ENCODE results near the gene CD200R1L. TPM values are rescaled to one million over a fixed set of nuclear protein-coding genes. Genes with fewer than 3 reads are reported as not detected.
"Not testable (repeated sequence)": the region's sequence is repeated elsewhere in the genome, so short reads cannot be mapped to it uniquely, and the experiment has no call there.

The CD200R1L gene
- total RNA-seq, 1 experiment from 2014 or later = not detected

GRCh38 chr3:112855883-112856282, 9.2 kb upstream of the CD200R1L start:
- ATAC-seq (no peak), DNase-seq (ENCODE audit: low spot score) (no peak)
- POLR2A ChIA-PET = no interaction called here
- CTCF ChIA-PET = no interaction called here
- H3K4me3 Mint-ChIP-seq = no peak overlapping the region
- no peaks in the 10 kb centered on the region for H3K27me3 Mint-ChIP-seq (ENCODE audit: low read depth)
- H3K36me3 Mint-ChIP-seq = peaks cover 31% of the 10 kb centered on the region
- TF ChIP-seq HMGA2 (CRISPR knock-in tag; IDR thresholded peaks at IDR 0.05) = no peak
- no peak for TF ChIP-seq AFF4 (CRISPR knock-in tag; IDR thresholded peaks at IDR 0.05; ENCODE audit: borderline replicate concordance)
- H3K9me3 Mint-ChIP-seq = peaks cover 79% of the 10 kb centered on the region
- no peaks in the 10 kb centered on the region for H3K4me1 Mint-ChIP-seq
- H3K27ac Mint-ChIP-seq = no peak overlapping the region

- H3K27ac Mint-ChIP-seq; H3K4me1 Mint-ChIP-seq; H3K4me3 Mint-ChIP-seq; POLR2A ChIA-PET; DNase-seq (ENCODE audit: low spot score); CTCF ChIA-PET; ATAC-seq; H3K27me3 Mint-ChIP-seq (ENCODE audit: low read depth): not testable (repeated sequence)
- peaks cover 31% of the 10 kb centered on the region for H3K36me3 Mint-ChIP-seq
- H3K9me3 Mint-ChIP-seq = peaks cover 83% of the 10 kb centered on the region
Measured at GRCh38 chr3:112855074-112855473, 8.4 kb upstream of the CD200R1L start.

- ChIA-PET POLR2A (no interaction called here), CTCF (interaction anchor here (1.3 kb wide), 1 partner anchor 113 kb away, joined by 4 read pairs; no protein-coding TSS in a partner anchor)
- TF ChIP-seq ATF3 (CRISPR knock-in tag; conservative IDR thresholded peaks at IDR 0.05) (no peak), USF2 (CRISPR knock-in tag; IDR thresholded peaks at IDR 0.05) (no peak), GABPB1 (CRISPR knock-in tag; IDR thresholded peaks at IDR 0.05) (no peak), FOXJ3 (CRISPR knock-in tag; IDR thresholded peaks at IDR 0.05; ENCODE audit: borderline replicate concordance) (no peak), ZNF121 (CRISPR knock-in tag; IDR thresholded peaks at IDR 0.05) (no peak), EMX1 (CRISPR knock-in tag; IDR thresholded peaks at IDR 0.05) (no peak), ZNF219 (CRISPR knock-in tag; IDR thresholded peaks at IDR 0.05; ENCODE audit: borderline replicate concordance) (no peak), ATF6 (CRISPR knock-in tag; IDR thresholded peaks at IDR 0.05) (no peak), CTCF (IDR thresholded peaks at IDR 0.05) (no peak), NR2C2 (CRISPR knock-in tag; IDR thresholded peaks at IDR 0.05) (no peak), TP53 (CRISPR knock-in tag; IDR thresholded peaks at IDR 0.05) (no peak), KAT7 (CRISPR knock-in tag; IDR thresholded peaks at IDR 0.05; ENCODE audit: borderline replicate concordance) (no peak), NR3C1 (CRISPR knock-in tag; conservative IDR thresholded peaks at IDR 0.05; ENCODE audit: low read depth) (no peak), CREB1 (CRISPR knock-in tag; IDR thresholded peaks at IDR 0.05) (no peak), NFE2L1 (CRISPR knock-in tag; IDR thresholded peaks at IDR 0.05) (no peak), HMGA2 (CRISPR knock-in tag; IDR thresholded peaks at IDR 0.05) (no peak), ESRRA (CRISPR knock-in tag; IDR thresholded peaks at IDR 0.05; ENCODE audit: borderline replicate concordance) (no peak)
- H3K27ac Mint-ChIP-seq = no peak overlapping the region
- peaks cover 16% of the 10 kb centered on the region for H3K36me3 Mint-ChIP-seq
- ATAC-seq (no peak), DNase-seq (ENCODE audit: low spot score) (no peak)
- H3K4me3 Mint-ChIP-seq = no peak overlapping the region
- H3K9me3 Mint-ChIP-seq = peaks cover 51% of the 10 kb centered on the region
- no peaks in the 10 kb centered on the region; the same call in 1 of the 2 replicates for H3K4me1 Mint-ChIP-seq
- H3K27me3 Mint-ChIP-seq (ENCODE audit: low read depth) = no peaks in the 10 kb centered on the region; the same call in 1 of the 2 replicates
Measured at GRCh38 chr3:112848196-112848595, 1.5 kb upstream of the CD200R1L start.

Data from WTC11 (cell line).